Calu3 (cell line): Measurements from ENCODE around the gene SNRPD2. TPM values are rescaled to one million over a fixed set of nuclear protein-coding genes. Genes with fewer than 3 reads are reported as not detected.

Experiments
- Bru-seq: library from RNA; stranded (reverse); fragments of 400-500 nt; gene quantifications from one replicate; lab custom pipeline; 2021; lab: Mats Ljungman, UMichigan
- BruChase-seq, 2 experiments: library from RNA; stranded (reverse); fragments of 400-500 nt; gene quantifications; one replicate each; lab custom pipeline; 2021; lab: Mats Ljungman, UMichigan
- BruUV-seq: library from RNA; stranded (reverse); fragments of 400-500 nt; replicated peaks from 2 replicates; lab custom pipeline; 2021; lab: Mats Ljungman, UMichigan
- CTCF ChIA-PET: fragments of 300-600 bp; sonication (Branson Sonifier 250); formaldehyde crosslinking; loops from one replicate; lab custom pipeline; 2022; ENCODE audit warnings: antibody characterized with exemption; lab: Charles Lee
- DNase-seq: peaks from one replicate; pipeline ENCODE4 v3.0.0; 2022
- H3K27ac Mint-ChIP-seq: one replicate; pipeline ENCODE4 v1.8.0; 2022; ENCODE audit warnings: mixed read lengths; ENCODE audit not compliant: unreplicated experiment
- H3K27me3 Mint-ChIP-seq: one replicate; pipeline ENCODE4 v1.8.0; 2022; ENCODE audit warnings: mixed read lengths; ENCODE audit not compliant: unreplicated experiment
- H3K36me3 Mint-ChIP-seq: one replicate; pipeline ENCODE4 v1.8.0; 2022; ENCODE audit warnings: mild to moderate bottlenecking, moderate library complexity, mixed read lengths; ENCODE audit not compliant: insufficient read depth, unreplicated experiment
- H3K4me1 Mint-ChIP-seq: one replicate; pipeline ENCODE4 v1.8.0; 2022; ENCODE audit warnings: mild to moderate bottlenecking, low read depth, mixed read lengths; ENCODE audit not compliant: unreplicated experiment
- H3K4me3 Mint-ChIP-seq: one replicate; pipeline ENCODE4 v1.8.0; 2022; ENCODE audit warnings: mild to moderate bottlenecking, low read depth, moderate library complexity, mixed read lengths; ENCODE audit not compliant: unreplicated experiment
- H3K9me3 Mint-ChIP-seq: one replicate; pipeline ENCODE4 v1.8.0; 2022; ENCODE audit warnings: low read depth, mixed read lengths; ENCODE audit not compliant: unreplicated experiment
- intact Hi-C: fragments of 100-400 bp; cut with micrococcal nuclease; formaldehyde crosslinking; loops from one replicate; pipeline ENCODE4 v1.10.0; 2022; ENCODE audit not compliant: unreplicated experiment
- long read RNA-seq: library from polyadenylated mRNA; stranded (forward); transcript quantifications from one replicate; pipeline ENCODE4 v2.0.0, GENCODE V29; 2022
- total RNA-seq: library from RNA; stranded (reverse); gene quantifications from 2 replicates; pipeline ENCODE4 v1.2.3, GENCODE V29; 2022
- TF ChIP-seq, protein P1 (sequence below): fragments of 200-600 bp; IDR thresholded peaks from one replicate; pipeline ENCODE4 v1.8.0; 2022; ENCODE audit warnings: antibody characterized with exemption; ENCODE audit not compliant: unreplicated experiment

The SNRPD2 gene
- total RNA-seq (603 and 663 TPM in 2 replicates), Bru-seq, nascent RNA (percentile 92 among the genes with signal in this experiment), BruChase-seq, experiment 1, labeled RNA remaining after a 6-hour chase (percentile 98 among the genes with signal in this experiment), BruChase-seq, experiment 2, labeled RNA remaining after a 2-hour chase (percentile 95 among the genes with signal in this experiment)
- long read RNA-seq, transcript SNRPD2-202 (4 exons, 615 nt) = minor isoform, 15 of 980 reads
- long read RNA-seq, transcript SNRPD2-201 (3 exons, 901 nt) = major isoform, 931 of 980 reads
- long read RNA-seq, partial matches to known transcripts = 17 of 980 reads
- long read RNA-seq, other reads (novel, unspliced or antisense) = 11 of 980 reads

DNA sequence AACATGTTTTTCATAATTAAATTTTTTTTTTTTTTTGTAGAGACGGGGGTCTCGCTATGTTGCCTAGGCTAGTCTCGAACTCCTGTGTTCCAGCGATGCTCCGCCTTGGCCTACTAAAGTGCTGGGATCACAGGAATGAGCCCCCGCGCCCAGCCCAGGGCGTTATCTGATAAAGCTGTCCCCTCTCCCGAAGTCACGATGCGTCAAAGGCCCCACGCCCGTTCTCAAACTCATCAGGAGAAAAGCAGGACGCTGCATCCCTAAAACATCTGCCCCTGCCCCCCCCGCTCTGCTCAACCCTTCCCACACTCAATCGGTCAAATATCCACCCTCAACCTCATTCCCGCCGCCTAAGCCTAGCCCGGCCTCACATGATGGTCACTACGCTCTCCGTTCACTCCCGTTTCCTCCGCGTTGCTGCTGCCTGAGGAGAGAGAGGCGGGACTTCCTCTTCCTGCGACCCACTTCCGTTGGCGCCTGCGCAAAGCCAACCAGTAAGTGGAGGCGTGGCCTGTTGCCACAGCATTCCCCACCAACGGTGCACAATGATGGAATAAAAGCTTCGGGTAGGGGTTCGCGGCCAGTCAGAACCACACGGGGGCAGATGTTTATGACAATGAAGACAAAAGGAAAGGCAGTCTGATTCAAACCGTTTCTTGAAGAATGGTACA is at the start of gene SNRPD2:
SNRPD2 (minus strand) TSS at position 438 of the 671 bp plus-strand sequence; CDS start at position 373, 65 bp downstream.
- BruUV-seq = TSS peak; percentile 83
- Mint-ChIP-seq H3K27me3 (no peaks in the 10 kb centered on the region), H3K4me3 (peak within 1 kb of the TSS; percentile 82), H3K4me1 (no peaks in the 10 kb centered on the region), H3K27ac (peak within 1 kb of the TSS; percentile 90), H3K36me3 (peaks cover 67% of the 10 kb centered on the region), H3K9me3 (no peaks in the 10 kb centered on the region)
- TF ChIP-seq, protein P1, sequence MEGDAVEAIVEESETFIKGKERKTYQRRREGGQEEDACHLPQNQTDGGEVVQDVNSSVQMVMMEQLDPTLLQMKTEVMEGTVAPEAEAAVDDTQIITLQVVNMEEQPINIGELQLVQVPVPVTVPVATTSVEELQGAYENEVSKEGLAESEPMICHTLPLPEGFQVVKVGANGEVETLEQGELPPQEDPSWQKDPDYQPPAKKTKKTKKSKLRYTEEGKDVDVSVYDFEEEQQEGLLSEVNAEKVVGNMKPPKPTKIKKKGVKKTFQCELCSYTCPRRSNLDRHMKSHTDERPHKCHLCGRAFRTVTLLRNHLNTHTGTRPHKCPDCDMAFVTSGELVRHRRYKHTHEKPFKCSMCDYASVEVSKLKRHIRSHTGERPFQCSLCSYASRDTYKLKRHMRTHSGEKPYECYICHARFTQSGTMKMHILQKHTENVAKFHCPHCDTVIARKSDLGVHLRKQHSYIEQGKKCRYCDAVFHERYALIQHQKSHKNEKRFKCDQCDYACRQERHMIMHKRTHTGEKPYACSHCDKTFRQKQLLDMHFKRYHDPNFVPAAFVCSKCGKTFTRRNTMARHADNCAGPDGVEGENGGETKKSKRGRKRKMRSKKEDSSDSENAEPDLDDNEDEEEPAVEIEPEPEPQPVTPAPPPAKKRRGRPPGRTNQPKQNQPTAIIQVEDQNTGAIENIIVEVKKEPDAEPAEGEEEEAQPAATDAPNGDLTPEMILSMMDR = no peak
- CTCF ChIA-PET = interaction anchor here (0.6 to 4.1 kb wide), 19 partner anchors 9 to 387 kb away, joined by 3 to 46 read pairs (median 5); partner anchors contain the start of genes FBXO46, IRF2BP1, OPA3 and SIX5
- DNase-seq = peak; percentile 96
- intact Hi-C loops = no loop called here

DNA sequence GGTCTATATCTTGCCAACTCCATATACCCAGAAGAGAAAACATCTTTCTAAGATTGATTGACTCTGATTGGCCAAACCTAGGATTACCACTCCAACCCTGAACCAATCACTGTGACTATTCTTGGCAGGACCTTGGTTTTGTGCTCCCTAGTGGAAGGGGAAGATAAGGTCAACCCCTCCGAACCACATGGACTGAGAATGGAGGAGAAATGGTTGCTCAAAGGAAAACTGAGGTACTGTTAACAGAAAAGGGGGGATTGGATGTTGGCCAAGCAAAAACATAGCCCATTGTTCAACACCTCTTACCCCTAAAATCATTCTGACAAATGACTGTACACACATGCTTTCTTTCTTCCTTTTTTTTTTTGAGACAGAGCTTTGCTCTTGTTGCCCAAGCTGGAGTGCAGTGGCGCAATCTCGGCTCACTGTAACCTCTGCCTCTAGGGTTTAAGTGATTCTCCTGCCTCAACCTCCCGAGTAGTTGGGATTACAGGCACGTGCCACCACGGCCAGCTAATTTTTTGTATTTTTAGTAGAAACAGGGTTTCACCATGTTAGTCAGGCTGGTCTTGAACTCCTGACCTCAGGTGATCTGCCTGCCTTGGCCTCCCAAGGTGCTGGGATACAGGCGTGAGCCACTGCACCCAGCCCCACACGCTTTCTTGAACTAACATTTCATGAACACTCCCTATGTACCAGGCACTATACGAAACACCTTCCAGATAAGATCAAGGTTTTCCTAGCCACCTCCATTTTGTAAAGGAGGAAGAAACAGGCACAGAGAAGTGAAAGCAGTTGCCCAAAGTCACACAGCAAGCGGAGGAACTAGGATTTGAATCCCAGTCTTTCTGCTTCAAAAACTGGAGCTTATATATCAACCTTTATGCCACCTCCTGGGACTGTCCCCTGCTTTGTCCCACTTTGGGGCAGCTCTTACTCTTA is 48.0 kb upstream of the SNRPD2 start:
- intact Hi-C loops = no loop called here
- H3K9me3 Mint-ChIP-seq = no peaks in the 10 kb centered on the region
- no peaks in the 10 kb centered on the region for H3K4me1 Mint-ChIP-seq
- no peak overlapping the region for H3K27ac Mint-ChIP-seq
- H3K27me3 Mint-ChIP-seq = peaks cover 21% of the 10 kb centered on the region
- TF ChIP-seq, protein P1 = no peak
- no peak overlapping the region for H3K4me3 Mint-ChIP-seq
- no TSS peak for BruUV-seq
- CTCF ChIA-PET = no interaction called here
- DNase-seq = no peak
- peaks cover 5% of the 10 kb centered on the region for H3K36me3 Mint-ChIP-seq

DNA sequence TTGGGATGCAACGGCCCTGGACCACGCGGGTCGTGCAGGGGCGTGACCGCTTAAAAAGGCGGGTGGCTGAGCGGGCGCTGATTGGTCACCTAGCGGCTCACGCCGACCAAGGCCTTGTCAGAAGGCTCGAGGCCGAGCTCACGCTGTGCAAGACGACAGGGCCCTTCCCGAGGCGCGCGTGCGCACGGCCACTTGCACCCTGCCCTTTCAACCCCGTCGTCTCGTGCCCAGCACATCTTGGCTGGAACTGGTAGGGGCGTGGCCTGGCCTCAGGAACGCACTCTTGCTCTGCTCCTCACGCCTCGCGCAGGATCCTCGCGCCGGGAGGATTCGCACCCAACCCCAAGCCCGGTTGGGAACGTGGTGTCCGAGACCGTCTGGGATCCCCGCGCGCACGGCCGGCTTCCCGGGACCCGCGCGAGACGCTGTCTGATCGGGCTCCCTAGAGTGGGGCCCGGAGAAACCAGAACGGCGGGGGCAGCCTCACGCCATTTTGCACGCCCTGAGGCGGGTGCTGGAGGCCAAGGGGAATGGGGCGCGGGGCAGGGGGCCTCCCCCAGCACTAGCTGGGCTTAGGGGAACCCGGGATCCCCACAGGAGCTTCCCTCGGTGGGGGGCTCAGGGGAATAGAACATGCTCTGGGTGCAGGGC is 41.5 kb upstream of the SNRPD2 start, which contains the start of gene MEIOSIN:
MEIOSIN (plus strand) TSS at position 280 of the 651 bp plus-strand sequence. CDS start 1,938 bp downstream, outside the sequence.
- Mint-ChIP-seq H3K4me1 (peaks cover 19% of the 10 kb centered on the region), H3K9me3 (no peaks in the 10 kb centered on the region), H3K27me3 (no peaks in the 10 kb centered on the region), H3K27ac (no peak within 1 kb of the TSS), H3K36me3 (peaks cover 22% of the 10 kb centered on the region), H3K4me3 (no peak within 1 kb of the TSS)
- BruUV-seq = no TSS peak
- TF ChIP-seq, protein P1 = no peak
- CTCF ChIA-PET = interaction anchor here (0.6 to 1.2 kb wide), 2 partner anchors 36 to 68 kb away, joined by 4 to 5 read pairs; partner anchors contain the start of gene SIX5
- intact Hi-C loops = no loop called here
- DNase-seq = no peak
